Brain microvascular endothelial cell (primary cell): ENCODE measurements around the gene DDIT4.
"Not testable (repeated sequence)": the region's sequence is repeated elsewhere in the genome, so short reads cannot be mapped to it uniquely, and the experiment has no call there.

Source experiments
- DNase-seq: peaks from one replicate; pipeline ENCODE4 v3.0.0-alpha.2; 2020
- H3K27ac ChIP-seq: fragments of 250-450 bp; sonication (Bioruptor Pico); 2 replicates; pipeline ENCODE4 v1.5.1; 2020; ENCODE audit warnings: mild to moderate bottlenecking, moderate library complexity
- H3K27me3 ChIP-seq: fragments of 250-450 bp; sonication (Bioruptor Pico); replicated peaks from 2 replicates; pipeline ENCODE4 v1.5.1; 2020; ENCODE audit warnings: mild to moderate bottlenecking
- H3K36me3 ChIP-seq: fragments of 250-450 bp; sonication (Bioruptor Pico); replicated peaks from 2 replicates; pipeline ENCODE4 v1.5.1; 2020; ENCODE audit warnings: mild to moderate bottlenecking
- H3K4me3 ChIP-seq: 2 replicates; pipeline ENCODE4 v1.5.1; 2011; ENCODE audit warnings: low read depth, mild to moderate bottlenecking, control low read depth, low read length, moderate library complexity
- in situ Hi-C: cut with HindIII; loops from 2 replicates; pipeline ENCODE4 v1.10.0; 2017; ENCODE audit warnings: low sequenced_read_pairs, low pct_ligation_motif_present
- TF ChIP-seq, protein P1 (sequence below): IDR thresholded peaks from 2 replicates; pipeline ENCODE4 v1.5.1; 2011; ENCODE audit warnings: low read depth, mild to moderate bottlenecking, moderate library complexity, low read length, control low read depth, inconsistent platforms; ENCODE audit errors: missing control alignments

The DDIT4 gene

DNA sequence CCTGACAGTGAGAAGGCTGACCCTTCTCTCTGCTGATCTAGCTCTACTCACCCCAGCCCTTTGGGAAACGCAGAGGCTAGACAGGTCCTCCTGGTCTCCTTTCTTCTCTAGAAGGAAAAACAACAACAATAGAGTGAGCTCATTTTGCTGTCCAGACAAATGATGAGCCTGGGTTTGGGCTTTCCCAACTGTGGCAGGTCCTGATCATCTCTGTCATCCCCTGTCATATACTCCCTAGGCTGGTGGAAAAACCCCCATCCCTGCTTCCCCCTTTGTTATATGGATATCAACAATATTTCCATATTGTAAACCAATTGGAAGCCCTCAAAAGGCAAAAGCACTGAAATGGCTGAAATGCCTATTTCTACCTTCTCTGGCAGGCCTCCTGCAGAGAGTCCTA lies 9.2 kb upstream of the DDIT4 start:
- Histone ChIP-seq H3K4me3 (no peak overlapping the region), H3K36me3 (no peaks in the 10 kb centered on the region), H3K27me3 (no peaks in the 10 kb centered on the region), H3K27ac (no peak overlapping the region)
- in situ Hi-C loops, result no loop called here
- no peak for DNase-seq
- TF ChIP-seq, protein P1, sequence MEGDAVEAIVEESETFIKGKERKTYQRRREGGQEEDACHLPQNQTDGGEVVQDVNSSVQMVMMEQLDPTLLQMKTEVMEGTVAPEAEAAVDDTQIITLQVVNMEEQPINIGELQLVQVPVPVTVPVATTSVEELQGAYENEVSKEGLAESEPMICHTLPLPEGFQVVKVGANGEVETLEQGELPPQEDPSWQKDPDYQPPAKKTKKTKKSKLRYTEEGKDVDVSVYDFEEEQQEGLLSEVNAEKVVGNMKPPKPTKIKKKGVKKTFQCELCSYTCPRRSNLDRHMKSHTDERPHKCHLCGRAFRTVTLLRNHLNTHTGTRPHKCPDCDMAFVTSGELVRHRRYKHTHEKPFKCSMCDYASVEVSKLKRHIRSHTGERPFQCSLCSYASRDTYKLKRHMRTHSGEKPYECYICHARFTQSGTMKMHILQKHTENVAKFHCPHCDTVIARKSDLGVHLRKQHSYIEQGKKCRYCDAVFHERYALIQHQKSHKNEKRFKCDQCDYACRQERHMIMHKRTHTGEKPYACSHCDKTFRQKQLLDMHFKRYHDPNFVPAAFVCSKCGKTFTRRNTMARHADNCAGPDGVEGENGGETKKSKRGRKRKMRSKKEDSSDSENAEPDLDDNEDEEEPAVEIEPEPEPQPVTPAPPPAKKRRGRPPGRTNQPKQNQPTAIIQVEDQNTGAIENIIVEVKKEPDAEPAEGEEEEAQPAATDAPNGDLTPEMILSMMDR, result no peak

DNA sequence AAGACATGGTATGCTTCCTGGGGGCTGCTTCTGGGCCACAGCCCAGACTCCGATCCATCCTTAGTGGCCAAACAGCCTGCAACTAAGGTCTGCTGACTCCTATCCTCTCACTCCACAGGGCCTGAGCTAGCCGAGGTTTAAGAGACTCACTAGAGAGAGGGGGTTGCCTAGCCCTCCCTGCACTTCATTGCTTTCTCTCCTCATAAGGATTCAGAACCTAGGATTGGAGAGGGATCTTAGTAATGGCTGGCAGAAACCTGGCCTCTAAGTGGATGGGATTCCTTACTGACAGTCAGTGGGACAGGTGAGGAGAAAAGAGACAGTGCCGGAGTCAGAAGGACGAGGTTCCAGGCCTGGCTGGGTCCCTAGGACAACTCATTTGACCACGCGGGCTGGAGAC lies 8.2 kb upstream of the DDIT4 start:
- DNase-seq, result no peak
- Histone ChIP-seq H3K27ac (no peak overlapping the region), H3K27me3 (no peaks in the 10 kb centered on the region), H3K36me3 (no peaks in the 10 kb centered on the region), H3K4me3 (no peak overlapping the region)
- in situ Hi-C loops, result no loop called here
- TF ChIP-seq, protein P1, result no peak

DNA sequence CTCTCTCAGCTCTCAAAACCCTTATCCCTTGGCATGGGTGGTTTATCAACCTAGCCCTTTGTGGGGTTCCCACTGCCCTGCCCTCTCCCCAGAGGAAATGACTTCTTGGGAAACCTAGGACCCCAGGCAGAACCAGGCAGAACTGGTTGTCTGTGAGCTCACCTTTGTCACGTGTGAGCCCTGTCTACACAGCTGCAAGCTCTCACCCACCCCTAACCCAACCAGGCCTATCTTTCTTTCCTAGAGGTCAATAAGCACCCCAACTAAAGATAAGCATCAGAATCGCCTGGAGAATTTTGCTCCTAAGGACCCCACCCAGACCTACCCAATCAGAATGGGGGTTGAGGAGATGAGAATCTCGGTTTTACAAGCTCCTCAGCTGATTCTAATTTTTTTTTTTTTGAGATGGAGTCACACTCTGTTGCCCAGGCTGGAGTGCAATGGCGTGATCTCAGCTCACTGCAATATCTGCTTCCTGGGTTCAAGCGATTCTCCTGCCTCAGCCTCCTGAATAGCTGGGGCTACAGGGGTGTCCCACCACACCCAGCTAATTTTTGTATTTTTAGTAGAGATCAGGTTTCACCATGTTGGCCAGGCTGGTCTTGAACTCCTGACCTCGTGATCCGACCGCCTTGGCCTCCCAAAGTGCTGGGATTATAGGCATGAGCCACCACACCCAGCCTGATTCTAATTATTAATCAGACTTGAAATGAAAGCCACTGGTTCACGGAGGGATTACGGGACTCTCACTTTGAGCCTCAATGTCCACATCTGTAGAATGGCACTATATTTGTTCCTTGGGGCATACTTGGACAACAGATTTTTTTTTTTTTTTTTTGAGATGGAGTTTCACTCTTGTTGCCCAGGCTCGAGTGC lies 7.5 kb upstream of the DDIT4 start:
- in situ Hi-C loops, result no loop called here
- H3K27ac ChIP-seq, result no peak overlapping the region

DNA sequence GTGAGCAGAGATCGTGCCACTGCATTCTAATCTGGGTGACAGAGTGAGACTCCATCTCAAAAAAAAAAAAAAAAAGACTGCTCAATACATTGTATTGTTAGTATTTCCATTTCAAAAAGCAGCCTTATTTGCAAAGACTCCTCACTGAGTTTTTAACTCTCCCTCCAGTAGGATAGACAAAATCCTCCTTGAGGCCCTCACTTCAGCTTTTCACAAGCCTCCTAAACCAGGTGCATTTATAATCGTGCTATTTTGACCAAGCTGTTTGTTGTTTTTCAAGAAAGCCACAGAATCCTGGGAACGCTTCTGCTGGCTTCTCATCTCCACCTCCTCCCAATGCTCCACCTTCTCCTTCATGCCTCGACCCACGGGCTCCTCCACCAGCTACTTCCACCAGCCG lies 6.3 kb upstream of the DDIT4 start:
- H3K27ac ChIP-seq, result no peak overlapping the region
- H3K4me3 ChIP-seq, result no peak overlapping the region
- no peaks in the 10 kb centered on the region for H3K36me3 ChIP-seq
- TF ChIP-seq, protein P1, result no peak
- DNase-seq, result no peak
- no peaks in the 10 kb centered on the region for H3K27me3 ChIP-seq
- in situ Hi-C loops, result no loop called here

More for the DNA sequence above, 7.5 kb upstream of the DDIT4 start:
- TF ChIP-seq, protein P1, result no peak
- H3K36me3 ChIP-seq, result no peaks in the 10 kb centered on the region
- H3K27me3 ChIP-seq, result no peaks in the 10 kb centered on the region
- DNase-seq, result no peak
- H3K4me3 ChIP-seq, result no peak overlapping the region

DNA sequence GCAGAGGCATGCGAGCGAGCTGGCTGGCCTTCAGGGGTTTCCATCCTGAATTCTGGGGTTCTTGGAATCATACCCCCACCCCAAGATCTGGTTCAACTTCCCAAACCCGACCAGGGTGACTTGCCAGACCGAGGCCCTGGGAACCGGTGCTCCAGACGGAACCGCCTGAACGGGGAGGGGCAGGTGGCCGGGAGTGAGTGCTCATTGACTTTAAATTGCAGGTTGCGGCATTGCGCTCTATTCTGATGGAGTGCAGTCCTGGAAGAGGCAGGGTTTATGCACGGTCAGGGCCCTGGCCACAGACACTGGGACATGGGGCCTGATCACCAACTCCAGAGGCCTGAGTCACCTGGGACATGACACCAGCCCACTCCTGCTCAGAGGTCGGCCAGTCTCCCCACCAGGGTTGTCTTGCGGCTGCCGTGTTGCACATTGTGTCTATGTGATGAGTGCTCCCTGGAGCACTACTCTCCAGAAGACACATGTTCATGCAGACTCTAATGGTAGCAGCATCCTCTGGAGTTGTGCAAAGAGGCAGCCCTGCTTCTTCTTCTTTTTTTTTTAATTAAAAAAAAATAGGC lies 5.8 kb upstream of the DDIT4 start:
- DNase-seq, result no peak
- TF ChIP-seq, protein P1, result no peak
- H3K27me3 ChIP-seq, result no peaks in the 10 kb centered on the region
- in situ Hi-C loops, result no loop called here
- H3K4me3 ChIP-seq, result no peak overlapping the region
- H3K27ac ChIP-seq, result no peak overlapping the region
- no peaks in the 10 kb centered on the region for H3K36me3 ChIP-seq

DNA sequence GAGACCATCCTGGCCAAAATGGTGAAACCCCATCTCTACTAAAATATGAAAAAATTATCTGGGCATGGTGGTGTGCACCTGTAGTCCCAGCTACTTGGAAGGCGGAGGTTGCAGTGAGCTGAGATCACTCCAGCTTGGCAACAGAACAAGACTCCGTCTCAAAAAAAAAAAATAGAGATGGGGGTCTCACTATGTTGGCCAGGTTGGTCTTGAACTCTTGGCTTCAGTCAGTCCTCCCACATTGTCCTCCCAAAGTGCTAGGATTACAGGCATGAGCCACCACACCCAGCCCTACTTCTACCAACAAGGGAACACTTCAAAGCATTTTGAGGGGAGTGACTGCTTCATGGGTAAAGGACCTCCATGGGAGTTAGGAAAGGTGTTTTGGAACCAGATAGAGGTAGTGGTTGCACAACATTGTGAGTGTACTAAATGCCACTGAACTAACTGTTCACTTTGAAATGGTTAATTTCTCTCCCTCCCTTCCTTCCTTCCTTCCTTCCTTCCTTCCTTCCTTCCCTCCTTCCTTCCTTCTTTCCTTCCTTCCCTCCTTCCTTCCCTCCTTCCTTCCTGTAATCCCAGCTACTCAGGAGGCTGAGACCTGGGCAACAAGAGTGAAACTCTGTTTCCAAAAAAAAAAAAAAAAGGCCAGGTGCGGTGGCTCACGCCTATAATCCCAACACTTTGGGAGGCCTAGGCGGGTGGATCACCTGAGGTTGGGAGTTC lies 5.1 kb upstream of the DDIT4 start:
- DNase-seq, H3K27me3 ChIP-seq, H3K4me3 ChIP-seq, in situ Hi-C loops, H3K36me3 ChIP-seq, H3K27ac ChIP-seq: not testable (repeated sequence)
